ENCODE measurements around the gene CDX1. TPM values are rescaled to one million over a fixed set of nuclear protein-coding genes. Genes with fewer than 3 reads are reported as not detected.

The CDX1 gene
- total and polyA plus RNA-seq, 2 of the 8 experiments (the other 6 are each of a cell fraction or from before 2014, with no cell fraction given): not detected

DNA sequence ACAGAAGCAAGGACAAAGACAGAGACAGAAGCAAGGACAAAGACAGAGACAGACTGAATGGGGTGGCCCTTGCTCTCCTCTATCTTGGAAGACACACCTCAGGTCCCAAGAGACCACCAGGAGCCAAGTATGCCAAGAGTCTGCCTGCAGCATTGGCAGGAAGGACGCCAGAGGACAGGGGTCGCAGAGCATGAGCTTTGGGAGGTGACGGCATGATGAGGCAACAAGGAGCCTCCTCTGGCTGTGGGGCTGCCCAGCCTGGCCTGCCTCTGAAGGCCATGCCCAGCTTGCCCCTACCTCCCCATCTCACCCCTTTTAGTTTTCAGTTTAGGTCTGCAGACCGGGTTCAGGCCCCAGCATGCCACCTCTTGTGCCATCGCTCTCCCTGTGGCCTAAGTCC lies 28.6 kb upstream of the CDX1 start (continued):
- TF ChIP-seq ZNF274 (IDR thresholded peaks at IDR 0.05; ENCODE audit: borderline replicate concordance, extremely low read depth, low read length) (no peak), CHD2 (IDR thresholded peaks at IDR 0.05; ENCODE audit: low read length) (no peak), YY1 (IDR thresholded peaks at IDR 0.05; ENCODE audit: low read depth, low read length) (no peak), EGR1 (IDR thresholded peaks at IDR 0.05; ENCODE audit: borderline replicate concordance, low read depth, low read length) (no peak), POU5F1 (IDR thresholded peaks at IDR 0.05; ENCODE audit: low read depth, low read length) (no peak), BACH1 (IDR thresholded peaks at IDR 0.05; ENCODE audit: low read length) (no peak), HDAC6 (IDR thresholded peaks at IDR 0.05; ENCODE audit: low read depth, low read length) (no peak), SIN3A (conservative IDR thresholded peaks at IDR 0.05 in 1 of 2, IDR thresholded peaks at IDR 0.05 in 1 of 2; ENCODE audit: low read depth in 1 of 2, low read length in 2 of 2) (no peak)
- TF ChIP-seq, protein P1, sequence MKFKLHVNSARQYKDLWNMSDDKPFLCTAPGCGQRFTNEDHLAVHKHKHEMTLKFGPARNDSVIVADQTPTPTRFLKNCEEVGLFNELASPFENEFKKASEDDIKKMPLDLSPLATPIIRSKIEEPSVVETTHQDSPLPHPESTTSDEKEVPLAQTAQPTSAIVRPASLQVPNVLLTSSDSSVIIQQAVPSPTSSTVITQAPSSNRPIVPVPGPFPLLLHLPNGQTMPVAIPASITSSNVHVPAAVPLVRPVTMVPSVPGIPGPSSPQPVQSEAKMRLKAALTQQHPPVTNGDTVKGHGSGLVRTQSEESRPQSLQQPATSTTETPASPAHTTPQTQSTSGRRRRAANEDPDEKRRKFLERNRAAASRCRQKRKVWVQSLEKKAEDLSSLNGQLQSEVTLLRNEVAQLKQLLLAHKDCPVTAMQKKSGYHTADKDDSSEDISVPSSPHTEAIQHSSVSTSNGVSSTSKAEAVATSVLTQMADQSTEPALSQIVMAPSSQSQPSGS (IDR thresholded peaks at IDR 0.05; ENCODE audit: low read length): no peak

Measured in H1 (cell line).